HEK293 (cell line): ENCODE data around the gene NFATC1.
A peak's percentile ranks its signal among the peaks of the same experiment; 100 is the strongest.

Experiments
- CTCF ChIA-PET: fragments of 350-600 bp; formaldehyde crosslinking; extraction: SDS; loops from one replicate; lab custom pipeline; 2021; ENCODE audit warnings: antibody characterized with exemption; lab: Yijun Ruan, JAX
- POLR2A ChIA-PET: fragments of 300-600 bp; formaldehyde crosslinking; extraction: SDS; loops from one replicate; lab custom pipeline; 2020; ENCODE audit warnings: antibody characterized with exemption, inconsistent platforms; lab: Yijun Ruan, JAX
- H3K27ac ChIP-seq: fragments of 200-500 bp; sonication (Bioruptor generic); 2 replicates; pipeline ENCODE4 v1.5.1; 2014; ENCODE audit warnings: low read depth, low read length, control low read depth, inconsistent platforms; ENCODE audit errors: extremely low read depth
- H3K36me3 ChIP-seq, 2 experiments: fragments of 200-500 bp in 1 of 2; sonication (Bioruptor generic) in 1 of 2; 1 replicate in 1 of 2; 2 replicates in 1 of 2; pipeline ENCODE4 v1.5.1; 2014 to 2017; ENCODE audit warnings: inconsistent platforms in 2 of 2, low read length in 2 of 2; ENCODE audit not compliant: control insufficient read depth in 2 of 2, insufficient read depth in 1 of 2
- H3K4me1 ChIP-seq: fragments of 200-500 bp; sonication (Bioruptor generic); 2 replicates; pipeline ENCODE4 v1.5.1; 2014; ENCODE audit warnings: mild to moderate bottlenecking, low read length, inconsistent platforms; ENCODE audit not compliant: control insufficient read depth, insufficient read depth
- H3K4me3 ChIP-seq: 2 replicates; pipeline ENCODE4 v1.5.1; 2011; ENCODE audit warnings: low read depth, mild to moderate bottlenecking, control low read depth, low read length, moderate library complexity
- H3K9me3 ChIP-seq: fragments of 200-500 bp; sonication (Bioruptor generic); 2 replicates; pipeline ENCODE4 v1.5.1; 2014; ENCODE audit warnings: low read depth, low read length, inconsistent platforms; ENCODE audit not compliant: control insufficient read depth, insufficient read depth
- EGR2 ChIP-seq: fragments of 450-650 bp; formaldehyde crosslinking; IDR thresholded peaks from 2 replicates; pipeline ENCODE4 v1.5.1; 2016; ENCODE audit warnings: low read depth, missing biosample characterization, missing genetic modification characterization
- GLI4 ChIP-seq: fragments of 450-650 bp; formaldehyde crosslinking; IDR thresholded peaks from 2 replicates; pipeline ENCODE4 v1.5.1; 2016; ENCODE audit warnings: missing biosample characterization, missing genetic modification characterization
- HIC1 ChIP-seq: fragments of 450-650 bp; formaldehyde crosslinking; IDR thresholded peaks from 2 replicates; pipeline ENCODE4 v1.5.1; 2016; ENCODE audit warnings: missing biosample characterization, missing genetic modification characterization
- KLF10 ChIP-seq: fragments of 450-650 bp; IDR thresholded peaks from 2 replicates; pipeline ENCODE4 v1.5.1; 2018; ENCODE audit warnings: missing biosample characterization, mild to moderate bottlenecking, missing genetic modification characterization
- RBAK ChIP-seq: fragments of 450-650 bp; formaldehyde crosslinking; IDR thresholded peaks from 2 replicates; pipeline ENCODE4 v1.5.1; 2016; ENCODE audit warnings: missing biosample characterization, missing genetic modification characterization
- SCRT2 ChIP-seq: fragments of 450-650 bp; formaldehyde crosslinking; IDR thresholded peaks from 2 replicates; pipeline ENCODE4 v1.5.1; 2016; ENCODE audit warnings: missing biosample characterization, missing genetic modification characterization
- ZFP37 ChIP-seq: fragments of 450-650 bp; formaldehyde crosslinking; IDR thresholded peaks from 2 replicates; pipeline ENCODE4 v1.5.1; 2016; ENCODE audit warnings: missing biosample characterization, missing genetic modification characterization
- ZNF16 ChIP-seq: fragments of 450-650 bp; formaldehyde crosslinking; IDR thresholded peaks from 2 replicates; pipeline ENCODE4 v1.5.1; 2016; ENCODE audit warnings: low read depth, missing biosample characterization, missing genetic modification characterization
- ZNF174 ChIP-seq: fragments of 450-650 bp; formaldehyde crosslinking; IDR thresholded peaks from 2 replicates; pipeline ENCODE4 v1.5.0; 2017; ENCODE audit warnings: missing biosample characterization, mild to moderate bottlenecking, missing genetic modification characterization
- ZNF311 ChIP-seq: fragments of 450-650 bp; formaldehyde crosslinking; IDR thresholded peaks from 2 replicates; pipeline ENCODE4 v1.5.1; 2017; ENCODE audit warnings: missing biosample characterization, missing genetic modification characterization, borderline replicate concordance
- ZNF324 ChIP-seq: fragments of 450-650 bp; formaldehyde crosslinking; IDR thresholded peaks from 2 replicates; pipeline ENCODE4 v1.5.1; 2016; ENCODE audit warnings: missing biosample characterization, missing genetic modification characterization
- ZNF433 ChIP-seq: fragments of 450-650 bp; formaldehyde crosslinking; IDR thresholded peaks from 2 replicates; pipeline ENCODE4 v1.5.1; 2016; ENCODE audit warnings: missing biosample characterization, missing genetic modification characterization, low read depth
- ZNF585B ChIP-seq: fragments of 450-650 bp; formaldehyde crosslinking; IDR thresholded peaks from 2 replicates; pipeline ENCODE4 v1.5.1; 2016; ENCODE audit warnings: missing biosample characterization, missing genetic modification characterization
- ZNF658 ChIP-seq: fragments of 450-650 bp; formaldehyde crosslinking; IDR thresholded peaks from 2 replicates; pipeline ENCODE4; 2016; ENCODE audit warnings: missing biosample characterization, missing genetic modification characterization
- ZNF747 ChIP-seq: fragments of 450-650 bp; formaldehyde crosslinking; IDR thresholded peaks from 2 replicates; pipeline ENCODE4 v1.5.1; 2016; ENCODE audit warnings: missing biosample characterization, missing genetic modification characterization
- TF ChIP-seq, protein P1 (sequence below): fragments of 450-650 bp; formaldehyde crosslinking; IDR thresholded peaks from 2 replicates; pipeline ENCODE4 v1.5.1; 2016; ENCODE audit warnings: missing biosample characterization, missing genetic modification characterization
- TF ChIP-seq, protein P2 (sequence below): fragments of 450-650 bp; formaldehyde crosslinking; IDR thresholded peaks from 2 replicates; pipeline ENCODE4 v1.5.1; 2016; ENCODE audit warnings: missing biosample characterization, missing genetic modification characterization
- TF ChIP-seq, protein P3 (sequence below): fragments of 450-650 bp; formaldehyde crosslinking; IDR thresholded peaks from 2 replicates; pipeline ENCODE4 v1.5.1; 2016; ENCODE audit warnings: missing biosample characterization, missing genetic modification characterization

The NFATC1 gene

GRCh38 chr18:79445221-79445620, 49.5 kb downstream of the NFATC1 start:
- no peak overlapping the region for H3K27ac ChIP-seq
- H3K4me3 ChIP-seq = no peak overlapping the region
- no peaks in the 10 kb centered on the region for H3K9me3 ChIP-seq
- peaks cover 0 to 22% of the 10 kb centered on the region in 2 experiments; a peak in 1 of 3 replicates for H3K36me3 ChIP-seq
- TF ChIP-seq RBAK (tag by site-specific recombination) = no peak
- TF ChIP-seq HIC1 (tag by site-specific recombination) = no peak
- TF ChIP-seq ZNF747 (tag by site-specific recombination) = no peak
- TF ChIP-seq, all 188 proteins: peak for 0
- ChIA-PET POLR2A (no interaction called here), CTCF (no interaction called here)
- H3K4me1 ChIP-seq = peaks cover 6% of the 10 kb centered on the region; the same call in 1 of the 2 replicates

DNA sequence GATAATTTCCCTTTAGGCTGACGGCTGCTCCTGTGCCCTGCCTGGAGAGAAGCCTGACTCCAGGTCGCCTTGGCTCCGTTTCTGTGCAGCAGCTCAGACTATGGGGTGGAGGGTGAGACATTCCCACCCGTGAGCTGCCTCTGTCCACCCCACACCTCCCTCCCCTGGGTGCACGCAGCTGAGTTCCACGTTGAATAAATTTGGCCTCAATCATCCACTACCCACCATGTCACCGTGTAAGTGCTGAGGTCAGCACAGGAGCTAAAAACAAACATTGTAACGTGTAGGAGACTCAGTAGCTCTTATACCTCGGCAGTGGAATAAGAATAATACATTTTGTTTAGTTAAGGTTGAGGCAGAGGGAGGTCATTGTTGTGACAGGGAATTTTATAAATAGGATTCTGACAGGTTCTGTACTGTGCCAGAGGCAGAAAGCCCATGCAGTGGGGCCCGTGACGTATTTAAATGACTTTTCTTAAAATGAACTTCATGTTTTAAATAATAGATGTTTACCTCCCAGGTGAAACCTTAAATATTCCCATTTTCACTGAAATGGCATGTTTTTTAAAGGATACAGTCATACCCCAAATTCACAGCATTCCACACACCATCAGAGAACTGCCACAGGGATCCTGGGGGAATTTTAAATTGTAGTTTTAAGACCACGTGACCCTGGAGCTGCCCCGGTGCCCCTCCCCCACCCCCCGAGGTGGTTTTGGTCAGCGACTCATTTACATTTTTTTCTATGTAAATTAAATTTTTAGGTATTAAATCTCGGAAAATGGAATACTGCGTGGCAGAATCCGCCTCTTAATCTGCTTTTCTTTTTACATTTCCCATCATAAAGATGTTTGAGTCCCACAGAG, 50.2 kb downstream of the NFATC1 start:
- Histone ChIP-seq H3K4me1 (peaks cover 6% of the 10 kb centered on the region; the same call in 1 of the 2 replicates), H3K9me3 (no peaks in the 10 kb centered on the region)
- ChIA-PET POLR2A (no interaction called here), CTCF (interaction anchor here (0.5 kb wide), 1 partner anchor 49 kb away, joined by 4 read pairs; no protein-coding TSS in a partner anchor)
- TF ChIP-seq ZNF585B (no peak), ZNF324 (tag by site-specific recombination) (no peak), ZNF174 (tag by site-specific recombination) (no peak), GLI4 (tag by site-specific recombination) (no peak), EGR2 (tag by site-specific recombination) (peak; percentile 26; the same call in 1 of the 2 replicates)
- TF ChIP-seq, all 188 proteins: peak for 1
- H3K4me3 ChIP-seq = no peak overlapping the region
- H3K27ac ChIP-seq = no peak overlapping the region
- peaks cover 0 to 21% of the 10 kb centered on the region in 2 experiments; a peak in 1 of 3 replicates for H3K36me3 ChIP-seq

GRCh38 chr18:79446931-79447330, 51.2 kb downstream of the NFATC1 start:
- Histone ChIP-seq H3K4me1 (peaks cover 6% of the 10 kb centered on the region; the same call in 1 of the 2 replicates), H3K27ac (no peak overlapping the region), H3K9me3 (no peaks in the 10 kb centered on the region), H3K36me3 (peaks cover 0 to 30% of the 10 kb centered on the region in 2 experiments; a peak in 1 of 3 replicates), H3K4me3 (no peak overlapping the region)
- ChIA-PET POLR2A (no interaction called here), CTCF (no interaction called here)
- TF ChIP-seq ZFP37 (tag by site-specific recombination) (no peak), SCRT2 (tag by site-specific recombination) (no peak), ZNF433 (tag by site-specific recombination) (no peak), ZNF16 (no peak), RBAK (tag by site-specific recombination) (no peak), ZNF311 (no peak), EGR2 (tag by site-specific recombination) (no peak), ZNF658 (tag by site-specific recombination) (no peak), KLF10 (tag by site-specific recombination) (no peak)
- TF ChIP-seq, protein P1, sequence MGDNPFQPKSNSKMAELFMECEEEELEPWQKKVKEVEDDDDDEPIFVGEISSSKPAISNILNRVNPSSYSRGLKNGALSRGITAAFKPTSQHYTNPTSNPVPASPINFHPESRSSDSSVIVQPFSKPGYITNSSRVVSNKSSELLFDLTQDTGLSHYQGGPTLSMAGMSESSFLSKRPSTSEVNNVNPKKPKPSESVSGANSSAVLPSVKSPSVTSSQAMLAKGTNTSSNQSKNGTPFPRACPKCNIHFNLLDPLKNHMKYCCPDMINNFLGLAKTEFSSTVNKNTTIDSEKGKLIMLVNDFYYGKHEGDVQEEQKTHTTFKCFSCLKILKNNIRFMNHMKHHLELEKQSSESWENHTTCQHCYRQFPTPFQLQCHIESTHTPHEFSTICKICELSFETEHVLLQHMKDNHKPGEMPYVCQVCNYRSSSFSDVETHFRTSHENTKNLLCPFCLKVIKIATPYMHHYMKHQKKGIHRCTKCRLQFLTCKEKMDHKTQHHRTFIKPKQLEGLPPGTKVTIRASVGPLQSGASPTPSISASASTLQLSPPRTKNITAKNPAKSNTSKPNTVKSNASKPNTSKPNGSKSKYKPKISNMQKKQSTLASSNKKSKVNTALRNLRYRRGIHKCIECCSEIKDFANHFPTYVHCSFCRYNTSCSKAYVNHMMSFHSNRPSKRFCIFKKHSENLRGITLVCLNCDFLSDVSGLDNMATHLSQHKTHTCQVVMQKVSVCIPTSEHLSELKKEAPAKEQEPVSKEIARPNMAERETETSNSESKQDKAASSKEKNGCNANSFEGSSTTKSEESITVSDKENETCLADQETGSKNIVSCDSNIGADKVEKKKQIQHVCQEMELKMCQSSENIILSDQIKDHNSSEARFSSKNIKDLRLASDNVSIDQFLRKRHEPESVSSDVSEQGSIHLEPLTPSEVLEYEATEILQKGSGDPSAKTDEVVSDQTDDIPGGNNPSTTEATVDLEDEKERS = no peak
- TF ChIP-seq, protein P2, sequence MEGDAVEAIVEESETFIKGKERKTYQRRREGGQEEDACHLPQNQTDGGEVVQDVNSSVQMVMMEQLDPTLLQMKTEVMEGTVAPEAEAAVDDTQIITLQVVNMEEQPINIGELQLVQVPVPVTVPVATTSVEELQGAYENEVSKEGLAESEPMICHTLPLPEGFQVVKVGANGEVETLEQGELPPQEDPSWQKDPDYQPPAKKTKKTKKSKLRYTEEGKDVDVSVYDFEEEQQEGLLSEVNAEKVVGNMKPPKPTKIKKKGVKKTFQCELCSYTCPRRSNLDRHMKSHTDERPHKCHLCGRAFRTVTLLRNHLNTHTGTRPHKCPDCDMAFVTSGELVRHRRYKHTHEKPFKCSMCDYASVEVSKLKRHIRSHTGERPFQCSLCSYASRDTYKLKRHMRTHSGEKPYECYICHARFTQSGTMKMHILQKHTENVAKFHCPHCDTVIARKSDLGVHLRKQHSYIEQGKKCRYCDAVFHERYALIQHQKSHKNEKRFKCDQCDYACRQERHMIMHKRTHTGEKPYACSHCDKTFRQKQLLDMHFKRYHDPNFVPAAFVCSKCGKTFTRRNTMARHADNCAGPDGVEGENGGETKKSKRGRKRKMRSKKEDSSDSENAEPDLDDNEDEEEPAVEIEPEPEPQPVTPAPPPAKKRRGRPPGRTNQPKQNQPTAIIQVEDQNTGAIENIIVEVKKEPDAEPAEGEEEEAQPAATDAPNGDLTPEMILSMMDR = no peak
- TF ChIP-seq, protein P3, sequence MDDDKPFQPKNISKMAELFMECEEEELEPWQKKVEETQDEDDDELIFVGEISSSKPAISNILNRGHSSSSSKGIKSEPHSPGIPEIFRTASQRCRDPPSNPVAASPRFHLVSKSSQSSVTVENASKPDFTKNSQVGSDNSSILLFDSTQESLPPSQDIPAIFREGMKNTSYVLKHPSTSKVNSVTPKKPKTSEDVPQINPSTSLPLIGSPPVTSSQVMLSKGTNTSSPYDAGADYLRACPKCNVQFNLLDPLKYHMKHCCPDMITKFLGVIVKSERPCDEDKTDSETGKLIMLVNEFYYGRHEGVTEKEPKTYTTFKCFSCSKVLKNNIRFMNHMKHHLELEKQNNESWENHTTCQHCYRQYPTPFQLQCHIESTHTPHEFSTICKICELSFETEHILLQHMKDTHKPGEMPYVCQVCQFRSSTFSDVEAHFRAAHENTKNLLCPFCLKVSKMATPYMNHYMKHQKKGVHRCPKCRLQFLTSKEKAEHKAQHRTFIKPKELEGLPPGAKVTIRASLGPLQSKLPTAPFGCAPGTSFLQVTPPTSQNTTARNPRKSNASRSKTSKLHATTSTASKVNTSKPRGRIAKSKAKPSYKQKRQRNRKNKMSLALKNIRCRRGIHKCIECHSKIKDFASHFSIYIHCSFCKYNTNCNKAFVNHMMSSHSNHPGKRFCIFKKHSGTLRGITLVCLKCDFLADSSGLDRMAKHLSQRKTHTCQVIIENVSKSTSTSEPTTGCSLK (tag by site-specific recombination) = no peak
